ENCODE data around the gene VWA3A.

- TF ChIP-seq CTCF (IDR thresholded peaks at IDR 0.05) (no peak), POLR2A (IDR thresholded peaks at IDR 0.05) (no peak)
These were observed 11.1 kb downstream of the VWA3A start for GRCh38 chr16:22103441-22103840.
